IMR-90 (cell line): ENCODE results near the gene SEH1L. TPM values are rescaled to one million over a fixed set of nuclear protein-coding genes. Genes with fewer than 3 reads are reported as not detected.

Experiments used
- ATAC-seq: fragments of 200-7000 bp; cut with Tn5 transposase; 2 replicates; pipeline ENCODE4 v1.9.1; 2020; ENCODE audit warnings: low read depth, mild to moderate bottlenecking, moderate library complexity
- BruUV-seq: library from RNA; stranded (reverse); fragments of 400-500 nt; replicated peaks from 2 replicates; lab custom pipeline; 2021; lab: Mats Ljungman, UMichigan
- CTCF ChIA-PET: fragments of 300-600 bp; formaldehyde crosslinking; extraction: SDS; loops from one replicate; lab custom pipeline; 2021; ENCODE audit warnings: antibody characterized with exemption; lab: Yijun Ruan, JAX
- POLR2A ChIA-PET: fragments of 300-600 bp; sonication (Branson Sonifier 250); formaldehyde crosslinking; loops from one replicate; lab custom pipeline; 2022; ENCODE audit warnings: antibody characterized with exemption; ENCODE audit not compliant: unreplicated experiment; lab: Charles Lee
- DNase-seq: peaks from one replicate; pipeline ENCODE4 v3.0.0; 2013
- H2AFZ ChIP-seq: replicated peaks from 2 replicates; pipeline ENCODE3; 2013; ENCODE audit warnings: low read length, mild to moderate bottlenecking; ENCODE audit not compliant: poor library complexity
- H2AK5ac ChIP-seq: 2 replicates; pipeline ENCODE4 v1.6.1; 2013; ENCODE audit warnings: low read depth, low read length, inconsistent platforms
- H2AK9ac ChIP-seq: replicated peaks from 2 replicates; pipeline ENCODE3; 2013; ENCODE audit warnings: mild to moderate bottlenecking, low read depth, low read length, moderate library complexity; ENCODE audit not compliant: poor library complexity
- H2BK120ac ChIP-seq: 2 replicates; pipeline ENCODE4 v1.6.1; 2013; ENCODE audit warnings: low read depth, low read length, inconsistent platforms
- H2BK15ac ChIP-seq: 3 replicates; pipeline ENCODE4 v1.6.1; 2013; ENCODE audit warnings: low read depth, low read length, inconsistent platforms
- H2BK20ac ChIP-seq: 2 replicates; pipeline ENCODE4 v1.6.1; 2013; ENCODE audit warnings: low read depth, mild to moderate bottlenecking, inconsistent platforms, low read length, moderate library complexity
- H2BK5ac ChIP-seq: 2 replicates; pipeline ENCODE4 v1.6.1; 2013; ENCODE audit warnings: mild to moderate bottlenecking, low read depth, low read length, inconsistent platforms; ENCODE audit not compliant: poor library complexity, severe bottlenecking
- H3K14ac ChIP-seq: replicated peaks from 2 replicates; pipeline ENCODE4 v1.6.1; 2013; ENCODE audit warnings: low read depth, low read length, inconsistent platforms
- H3K18ac ChIP-seq: 2 replicates; pipeline ENCODE4 v1.6.1; 2013; ENCODE audit warnings: low read depth, low read length, control low read depth
- H3K23ac ChIP-seq: 2 replicates; pipeline ENCODE4 v1.6.1; 2013; ENCODE audit warnings: low read depth, low read length, inconsistent platforms
- H3K27ac ChIP-seq: 2 replicates; pipeline ENCODE4 v1.5.1; 2013; ENCODE audit warnings: mild to moderate bottlenecking, control low read depth, low read length; ENCODE audit not compliant: insufficient read depth
- H3K27me3 ChIP-seq: 2 replicates; pipeline ENCODE4 v1.6.1; 2013; ENCODE audit warnings: low read length; ENCODE audit not compliant: control insufficient read depth, insufficient read depth
- H3K36me3 ChIP-seq: 2 replicates; pipeline ENCODE4 v1.6.1; 2013; ENCODE audit warnings: low read length, mixed read lengths; ENCODE audit not compliant: control insufficient read depth, insufficient read depth
- H3K4ac ChIP-seq: 2 replicates; pipeline ENCODE4 v1.6.1; 2013; ENCODE audit warnings: low read depth, low read length, inconsistent platforms
- H3K4me1 ChIP-seq: 2 replicates; pipeline ENCODE4 v1.6.1; 2013; ENCODE audit warnings: low read length, mixed read lengths; ENCODE audit not compliant: control insufficient read depth, insufficient read depth
- H3K4me2 ChIP-seq: 2 replicates; pipeline ENCODE4 v1.6.1; 2013; ENCODE audit warnings: low read depth, mild to moderate bottlenecking, control low read depth, low read length, moderate library complexity
- H3K4me3 ChIP-seq: 2 replicates; pipeline ENCODE4 v1.5.1; 2013; ENCODE audit warnings: low read depth, mild to moderate bottlenecking, control low read depth, low read length, moderate library complexity; ENCODE audit not compliant: insufficient read depth
- H3K56ac ChIP-seq: 2 replicates; pipeline ENCODE4 v1.6.1; 2013; ENCODE audit warnings: low read length, inconsistent platforms; ENCODE audit not compliant: insufficient read depth; ENCODE audit errors: extremely low read depth
- H3K79me1 ChIP-seq, 2 experiments: 2 replicates each; pipeline ENCODE4 v1.6.1; 2013; ENCODE audit warnings: low read length in 2 of 2, inconsistent platforms in 1 of 2, low read depth in 1 of 2
- H3K9ac ChIP-seq: 2 replicates; pipeline ENCODE4 v1.6.1; 2013; ENCODE audit warnings: low read depth, low read length, control low read depth
- H3K9me1 ChIP-seq: 2 replicates; pipeline ENCODE4 v1.6.1; 2013; ENCODE audit warnings: low read length, inconsistent platforms; ENCODE audit not compliant: insufficient read depth
- H3K9me3 ChIP-seq: 2 replicates; pipeline ENCODE4 v1.6.1; 2013; ENCODE audit warnings: low read length; ENCODE audit not compliant: control insufficient read depth, insufficient read depth
- H4K20me1 ChIP-seq: 2 replicates; pipeline ENCODE4 v1.6.1; 2013; ENCODE audit warnings: low read length, inconsistent platforms; ENCODE audit not compliant: insufficient read depth
- H4K5ac ChIP-seq: 2 replicates; pipeline ENCODE4 v1.6.1; 2013; ENCODE audit warnings: mild to moderate bottlenecking, low read depth, low read length, control low read depth
- H4K8ac ChIP-seq, 2 experiments: 2 replicates each; pipeline ENCODE4 v1.6.1; 2013; ENCODE audit warnings: low read depth in 2 of 2, low read length in 2 of 2, control low read depth in 1 of 2, inconsistent platforms in 1 of 2
- H4K91ac ChIP-seq: 2 replicates; pipeline ENCODE4 v1.6.1; 2013; ENCODE audit warnings: low read depth, low read length, inconsistent platforms; ENCODE audit not compliant: insufficient read depth
- BHLHE40 ChIP-seq: fragments of 150-350 bp; IDR thresholded peaks from 2 replicates; pipeline ENCODE4 v1.6.1; 2016; ENCODE audit warnings: mild to moderate bottlenecking, low read depth, low read length
- CEBPB ChIP-seq: IDR thresholded peaks from 2 replicates; pipeline ENCODE4 v1.6.1; 2012; ENCODE audit warnings: low read depth, low read length, improper control_type of control experiment
- RAD21 ChIP-seq: IDR thresholded peaks from 2 replicates; pipeline ENCODE4 v1.6.1; 2012; ENCODE audit warnings: low read length, improper control_type of control experiment
- RCOR1 ChIP-seq: IDR thresholded peaks from 2 replicates; pipeline ENCODE4 v1.6.1; 2012; ENCODE audit warnings: mild to moderate bottlenecking, low read length, improper control_type of control experiment; ENCODE audit not compliant: insufficient replicate concordance
- WGBS, 2 experiments: methylation state at CpG; one replicate each; pipeline versions ENCODE4 v1.1.5 to v1.1.7; 2013; ENCODE audit warnings: missing lambda C conversion rate in 2 of 2; ENCODE audit not compliant: insufficient read length in 1 of 2; ENCODE audit errors: extremely low coverage in 2 of 2; 5-methylcytosine and 5-hydroxymethylcytosine counted together
- dilution Hi-C: fragments of 300-500 bp; cut with HindIII; formaldehyde crosslinking; loops from one replicate; pipeline ENCODE4 v1.14.3; 2018; ENCODE audit warnings: low sequenced_read_pairs; ENCODE audit not compliant: unreplicated experiment
- in situ Hi-C: fragments of 300-500 bp; cut with MboI; formaldehyde crosslinking; loops from 3 replicates; pipeline ENCODE4 v1.14.3; 2019; ENCODE audit warnings: low sequenced_read_pairs, inconsistent platforms, mixed read lengths
- intact Hi-C: fragments of 100-400 bp; cut with micrococcal nuclease; formaldehyde crosslinking; loops from 2 replicates; pipeline ENCODE4 v1.10.0; 2022
- polyA plus RNA-seq, 3 experiments: library from polyadenylated mRNA; depleted of rRNA; stranded (reverse); fragments of >200 nt; gene quantifications; 2 replicates each; pipeline ENCODE4 v1.2.3, GENCODE V29; 2012; ENCODE audit warnings: low replicate concordance in 1 of 3
- total RNA-seq: library from RNA; depleted of rRNA; stranded (reverse); fragments of >200 nt; gene quantifications from 2 replicates; pipeline ENCODE4 v1.2.3, GENCODE V29; 2012

The SEH1L gene
- total and polyA plus RNA-seq, 2 of the 4 experiments (the other 2 are of a cell fraction), result 27.6 to 45.5 TPM

DNA sequence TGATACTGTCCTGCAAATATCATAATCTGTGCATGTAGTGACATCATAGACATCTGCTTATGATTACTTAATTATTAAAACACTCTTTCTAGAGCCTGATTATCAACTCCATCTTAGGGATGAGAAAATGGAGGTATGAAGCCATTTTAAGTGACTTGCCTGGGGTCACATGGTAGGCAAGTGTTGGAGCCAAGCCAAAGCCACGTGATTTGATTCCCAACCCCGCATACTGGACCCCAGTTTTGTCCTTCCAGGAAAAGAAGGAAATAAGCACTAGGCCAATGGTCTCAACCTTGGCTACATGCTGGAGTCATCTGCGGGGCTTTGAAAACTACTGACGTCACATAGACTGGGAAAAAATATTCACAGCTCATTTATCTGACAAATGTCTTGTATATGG lies 19.6 kb upstream of the SEH1L start:
- H3K14ac ChIP-seq, result no peak overlapping the region
- no peak overlapping the region for H3K56ac ChIP-seq
- no peak overlapping the region for H3K9ac ChIP-seq
- H3K79me1 ChIP-seq, result no peaks in the 10 kb centered on the region
- no peak overlapping the region for H3K4me3 ChIP-seq
- in situ Hi-C loops, result no loop called here
- H4K8ac ChIP-seq, result no peak overlapping the region
- WGBS, 2 experiments, result no CpG with 5 or more reads among the region's 4 CpGs
- H3K27ac ChIP-seq, result no peak overlapping the region
- H2AFZ ChIP-seq, result no peak overlapping the region
- ATAC-seq (no peak), DNase-seq (no peak)
- no peaks in the 10 kb centered on the region for H3K27me3 ChIP-seq
- H3K23ac ChIP-seq, result no peak overlapping the region
- no peak overlapping the region for H2BK20ac ChIP-seq
- H3K4me2 ChIP-seq, result no peak overlapping the region
- no peaks in the 10 kb centered on the region for H3K9me1 ChIP-seq
- H3K18ac ChIP-seq, result no peak overlapping the region
- H2AK9ac ChIP-seq, result no peak overlapping the region
- no peak overlapping the region for H4K5ac ChIP-seq
- intact Hi-C loops, result no loop called here
- H4K91ac ChIP-seq, result no peak overlapping the region
- no peaks in the 10 kb centered on the region for H3K36me3 ChIP-seq
- no peak overlapping the region for H2BK15ac ChIP-seq
- TF ChIP-seq RCOR1, result no peak
- TF ChIP-seq BHLHE40, result no peak
- TF ChIP-seq CEBPB, result no peak
- no peak for TF ChIP-seq RAD21
- no peaks in the 10 kb centered on the region for H3K9me3 ChIP-seq
- BruUV-seq, result no TSS peak
- CTCF ChIA-PET, result no interaction called here
- no peaks in the 10 kb centered on the region for H4K20me1 ChIP-seq
- no peak overlapping the region for H2AK5ac ChIP-seq
- dilution Hi-C loops, result no loop called here
- POLR2A ChIA-PET, result no interaction called here
- H3K4ac ChIP-seq, result no peak overlapping the region
- H3K4me1 ChIP-seq, result no peaks in the 10 kb centered on the region
- H2BK120ac ChIP-seq, result no peak overlapping the region
- H2BK5ac ChIP-seq, result no peak overlapping the region
